Fibroblast of pulmonary artery (primary cell): ENCODE results near the gene NRF1.
"Not testable (repeated sequence)": the region's sequence is repeated elsewhere in the genome, so short reads cannot be mapped to it uniquely, and the experiment has no call there.

ENCODE experiments used
- DNase-seq: peaks from one replicate; pipeline ENCODE4 v3.0.0-alpha.2; 2010; ENCODE audit warnings: low read depth
- H3K4me3 ChIP-seq: replicated peaks from 2 replicates; pipeline ENCODE4 v1.5.1; 2011; ENCODE audit warnings: low read depth, mild to moderate bottlenecking, control low read depth, low read length, moderate library complexity
- CTCF ChIP-seq: IDR thresholded peaks from 2 replicates; pipeline ENCODE4 v1.5.1; 2011; ENCODE audit warnings: mild to moderate bottlenecking, control low read depth, low read length, inconsistent platforms; ENCODE audit errors: missing control alignments

NRF1 gene

GRCh38 chr7:129670656-129671055 is 59.1 kb downstream of the NRF1 start:
- DNase-seq = peak; percentile 31
- TF ChIP-seq CTCF = no peak

GRCh38 chr7:129671266-129671665 is 59.7 kb downstream of the NRF1 start:
- TF ChIP-seq CTCF = no peak
- no peak overlapping the region for H3K4me3 ChIP-seq
- DNase-seq = peak; percentile 62

More at GRCh38 chr7:129670656-129671055, 59.1 kb downstream of the NRF1 start:
- H3K4me3 ChIP-seq = no peak overlapping the region

GRCh38 chr7:129674475-129674874 is 63.0 kb downstream of the NRF1 start:
- DNase-seq, H3K4me3 ChIP-seq: not testable (repeated sequence)

GRCh38 chr7:129675521-129675920 is 64.0 kb downstream of the NRF1 start:
- no peak for DNase-seq
- H3K4me3 ChIP-seq = no peak overlapping the region
- no peak for TF ChIP-seq CTCF

GRCh38 chr7:129676017-129676897 is 64.7 kb downstream of the NRF1 start:
- no peak for DNase-seq
- H3K4me3 ChIP-seq = no peak overlapping the region
- TF ChIP-seq CTCF = no peak

GRCh38 chr7:129677796-129678195 is 66.3 kb downstream of the NRF1 start:
- no peak overlapping the region for H3K4me3 ChIP-seq
- TF ChIP-seq CTCF = no peak

GRCh38 chr7:129678606-129679005 is 67.1 kb downstream of the NRF1 start:
- no peak for DNase-seq
- TF ChIP-seq CTCF = no peak
- no peak overlapping the region for H3K4me3 ChIP-seq

More at GRCh38 chr7:129677796-129678195, 66.3 kb downstream of the NRF1 start:
- DNase-seq = no peak
